C4-2B (cell line): ENCODE measurements around the gene ATP6AP1.

Experiments
- H3K27ac ChIP-seq: fragments of 450-650 bp; 2 replicates; pipeline ENCODE4 v1.5.1; 2017
- ZFX ChIP-seq: fragments of 450-650 bp; IDR thresholded peaks from 2 replicates; pipeline ENCODE4 v1.6.1; 2017
- TF ChIP-seq, protein P1 (sequence below): fragments of 450-650 bp; conservative IDR thresholded peaks from 2 replicates; pipeline ENCODE4 v1.5.1; 2017; ENCODE audit warnings: mild to moderate bottlenecking

Gene ATP6AP1

DNA sequence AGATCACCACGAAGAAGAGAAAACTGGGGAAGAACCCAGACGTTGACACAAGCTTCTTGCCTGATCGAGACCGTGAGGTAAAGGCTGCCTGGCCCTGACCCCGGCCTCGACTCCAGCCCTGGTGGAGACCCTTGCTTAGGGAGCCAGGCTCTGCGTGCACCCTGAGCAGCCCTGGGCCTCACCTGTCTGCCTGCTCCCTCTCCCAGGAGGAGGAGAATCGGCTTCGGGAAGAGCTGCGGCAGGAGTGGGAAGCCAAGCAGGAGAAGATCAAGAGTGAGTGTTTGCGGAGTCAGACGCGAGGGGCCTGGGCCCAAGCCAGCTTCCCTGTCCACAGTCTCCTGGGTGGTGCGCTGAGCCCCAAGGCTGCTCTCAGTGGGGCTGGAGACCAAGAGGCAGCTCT lies 20.0 kb downstream of the ATP6AP1 start:
- TF ChIP-seq, protein P1, sequence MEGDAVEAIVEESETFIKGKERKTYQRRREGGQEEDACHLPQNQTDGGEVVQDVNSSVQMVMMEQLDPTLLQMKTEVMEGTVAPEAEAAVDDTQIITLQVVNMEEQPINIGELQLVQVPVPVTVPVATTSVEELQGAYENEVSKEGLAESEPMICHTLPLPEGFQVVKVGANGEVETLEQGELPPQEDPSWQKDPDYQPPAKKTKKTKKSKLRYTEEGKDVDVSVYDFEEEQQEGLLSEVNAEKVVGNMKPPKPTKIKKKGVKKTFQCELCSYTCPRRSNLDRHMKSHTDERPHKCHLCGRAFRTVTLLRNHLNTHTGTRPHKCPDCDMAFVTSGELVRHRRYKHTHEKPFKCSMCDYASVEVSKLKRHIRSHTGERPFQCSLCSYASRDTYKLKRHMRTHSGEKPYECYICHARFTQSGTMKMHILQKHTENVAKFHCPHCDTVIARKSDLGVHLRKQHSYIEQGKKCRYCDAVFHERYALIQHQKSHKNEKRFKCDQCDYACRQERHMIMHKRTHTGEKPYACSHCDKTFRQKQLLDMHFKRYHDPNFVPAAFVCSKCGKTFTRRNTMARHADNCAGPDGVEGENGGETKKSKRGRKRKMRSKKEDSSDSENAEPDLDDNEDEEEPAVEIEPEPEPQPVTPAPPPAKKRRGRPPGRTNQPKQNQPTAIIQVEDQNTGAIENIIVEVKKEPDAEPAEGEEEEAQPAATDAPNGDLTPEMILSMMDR: no peak
- TF ChIP-seq ZFX: no peak
- H3K27ac ChIP-seq: no peak overlapping the region

DNA sequence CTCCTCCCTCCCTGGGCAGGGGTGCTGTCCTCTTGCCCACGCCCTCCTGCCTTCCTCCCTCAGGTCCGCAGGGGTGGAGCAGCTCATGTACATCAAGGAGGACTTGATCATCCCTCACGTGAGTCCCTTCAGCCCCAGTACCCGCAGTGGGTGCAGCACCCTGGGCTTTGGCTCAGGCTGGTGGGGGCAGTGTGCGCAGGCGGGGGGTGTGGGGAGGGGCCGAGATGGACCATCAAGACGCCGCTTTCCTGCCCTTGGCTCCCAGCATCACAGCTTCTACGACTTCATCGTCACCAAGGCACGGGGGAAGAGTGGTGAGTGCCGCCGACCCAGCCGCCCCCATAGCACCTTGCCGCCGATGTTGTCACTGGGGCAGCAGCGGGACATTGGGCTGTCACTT lies 21.1 kb downstream of the ATP6AP1 start:
- H3K27ac ChIP-seq: no peak overlapping the region
- TF ChIP-seq, protein P1: no peak
- TF ChIP-seq ZFX: no peak

DNA sequence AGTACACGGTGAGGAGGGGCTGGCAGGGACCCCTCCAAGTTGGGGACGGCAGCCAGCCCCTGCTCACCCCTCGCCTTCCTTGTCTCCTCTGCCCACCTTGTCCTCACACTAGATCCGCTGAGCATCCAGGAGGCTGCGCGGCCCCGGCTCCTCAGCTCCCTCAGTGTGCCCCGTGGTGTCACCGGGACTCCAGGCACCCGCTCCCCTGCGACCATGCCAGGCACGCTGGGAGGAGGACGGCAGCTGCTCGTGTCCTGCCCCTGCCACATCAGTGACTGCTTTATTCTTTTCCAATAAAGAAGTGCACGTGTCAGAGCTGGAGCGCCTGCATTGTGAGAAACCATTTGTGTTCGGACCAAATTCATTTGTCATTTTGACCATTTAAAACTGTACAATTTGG lies 21.8 kb downstream of the ATP6AP1 start:
- no peak for TF ChIP-seq ZFX
- TF ChIP-seq, protein P1: no peak
- H3K27ac ChIP-seq: no peak overlapping the region

DNA sequence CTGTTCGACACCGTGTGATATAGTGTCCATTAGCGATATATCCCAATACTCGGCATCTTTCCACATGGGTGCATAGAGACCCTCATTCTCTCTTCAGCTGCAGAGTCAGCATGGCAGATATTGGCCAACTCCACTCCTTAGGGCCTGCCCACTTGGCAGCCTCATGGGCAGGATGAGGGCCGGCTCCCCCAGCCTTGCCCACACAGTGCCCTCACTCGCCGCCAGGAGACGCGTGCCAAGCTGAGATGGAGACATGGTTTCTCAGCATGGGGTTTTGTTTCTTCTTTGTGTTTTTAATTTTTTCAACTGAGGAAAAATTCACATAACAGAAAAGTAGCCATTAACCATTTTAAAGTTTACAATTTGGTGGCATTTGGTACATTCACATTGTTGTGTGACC lies 24.3 kb downstream of the ATP6AP1 start:
- no peak overlapping the region for H3K27ac ChIP-seq
- TF ChIP-seq, protein P1: no peak
- TF ChIP-seq ZFX: no peak

DNA sequence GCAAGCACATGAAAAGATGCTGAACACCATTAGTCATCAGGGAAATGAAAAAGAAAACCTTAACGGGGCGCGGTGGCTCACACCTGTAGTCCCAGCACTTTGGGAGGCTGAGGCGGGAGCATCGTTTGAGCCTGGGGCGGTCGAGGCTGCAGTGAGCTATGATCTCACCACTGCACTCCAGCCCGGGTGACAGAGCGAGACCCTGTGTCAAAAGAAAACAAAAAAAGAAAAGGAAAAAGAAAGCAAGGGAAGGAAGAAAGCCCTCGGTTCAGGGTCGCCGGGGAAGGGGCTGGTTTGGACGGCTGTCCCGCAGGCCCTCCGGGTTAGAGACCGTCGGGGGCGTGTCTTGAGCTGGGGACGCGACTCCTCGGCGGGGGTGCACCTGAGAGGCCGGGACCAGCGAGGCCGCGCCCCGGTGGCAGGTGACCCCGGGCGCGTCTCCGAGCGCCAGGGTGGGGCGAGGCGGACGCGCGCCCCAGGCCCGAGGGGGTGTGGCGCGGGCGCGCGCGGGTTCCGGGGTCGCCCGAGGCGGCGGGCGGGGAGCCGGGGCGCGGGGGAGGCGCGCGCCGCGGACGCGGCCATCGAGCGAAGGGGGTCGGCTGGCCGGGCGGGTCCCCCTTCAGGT lies 29.1 kb downstream of the ATP6AP1 start:
- no peak for TF ChIP-seq ZFX
- TF ChIP-seq, protein P1: no peak
- peak overlapping the region; percentile 69 for H3K27ac ChIP-seq

DNA sequence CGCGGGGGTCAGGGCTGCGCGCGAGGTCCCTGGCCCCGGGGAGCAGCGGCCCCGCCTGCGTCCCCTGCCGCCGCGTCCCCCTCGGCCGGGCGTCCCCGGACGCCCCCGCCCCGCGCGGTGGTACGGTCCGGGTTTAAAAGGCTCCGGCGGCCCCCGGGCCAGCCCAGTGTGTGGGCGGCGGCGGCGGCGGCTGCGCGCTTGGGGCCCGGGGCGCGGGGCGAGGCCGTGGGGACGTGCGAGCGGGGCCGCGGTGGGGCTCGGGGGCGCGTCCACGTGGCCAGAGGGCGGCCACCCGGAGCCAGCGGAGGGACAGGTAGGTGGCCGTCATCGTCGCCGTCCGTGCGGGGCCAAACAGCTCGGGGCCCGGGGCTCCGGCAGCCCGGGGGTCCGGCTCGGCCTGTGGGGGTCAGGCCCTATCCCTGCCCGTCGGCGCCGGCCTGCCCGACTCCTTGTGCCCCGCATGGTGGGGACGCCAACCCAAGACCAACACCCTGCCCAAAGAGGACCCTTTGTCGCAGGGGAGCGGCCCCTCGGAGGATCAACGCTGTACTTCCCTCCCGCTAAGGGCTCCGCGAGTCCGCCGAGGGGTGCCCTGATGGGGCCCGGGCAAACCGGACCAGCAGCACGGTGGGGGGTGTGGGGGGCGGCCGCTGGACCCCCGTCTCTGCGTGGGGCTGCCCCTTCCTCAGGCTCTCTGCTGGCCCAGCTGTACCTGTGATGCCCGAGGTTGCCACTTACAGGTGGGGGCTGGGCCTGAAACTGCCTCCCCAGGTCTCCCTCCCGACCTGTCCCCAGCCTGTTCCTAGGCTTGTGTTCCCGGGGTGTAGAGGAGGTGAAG lies 29.9 kb downstream of the ATP6AP1 start, which contains the start of gene PLXNA3:
TSS of gene PLXNA3 (plus strand) at position 166 of the 838 bp plus-strand sequence. CDS start 1,903 bp downstream, outside the sequence.
- H3K27ac ChIP-seq: peak within 1 kb of the TSS; percentile 69
- TF ChIP-seq, protein P1: no peak
- TF ChIP-seq ZFX: no peak
